ENCODE results near the gene PI4K2B. TPM values are rescaled to one million over a fixed set of nuclear protein-coding genes. Genes with fewer than 3 reads are reported as not detected.

Gene PI4K2B
- total and polyA plus RNA-seq, 2 of the 13 experiments (the other 11 are each of a cell fraction or from before 2014, with no cell fraction given): 6.9 to 25.8 TPM

GRCh38 chr4:25245181-25245580 lies 11.3 kb downstream of the PI4K2B start:
- FAIRE-seq: no peak
- H3K79me2 ChIP-seq (ENCODE audit: insufficient read depth, low read length): peaks cover 22% of the 10 kb centered on the region
- no peaks in the 10 kb centered on the region for H3K27me3 ChIP-seq (ENCODE audit: control insufficient read depth in 1 of 2, insufficient read depth in 2 of 2, low read length in 2 of 2)
- in situ Hi-C loops (cut with HindIII; ENCODE audit: extremely low pct_ligation_motif_present, low pct_unique_long_range_greater_than_20kb) (no loop called here), intact Hi-C loops (cut with micrococcal nuclease; ENCODE audit: unreplicated experiment) (no loop called here)
- no TSS peak for BruUV-seq (replicated peaks)
- no peak overlapping the region for H3K27ac ChIP-seq (ENCODE audit: extremely low read length, insufficient read depth, low read length)
- no peak for ATAC-seq
- ChIA-PET CTCF (ENCODE audit: low intra/inter-chr PET ratio, low total read pairs) (no interaction called here), POLR2A (no interaction called here)
- H3K4me1 ChIP-seq (ENCODE audit: insufficient read depth, low read length): no peaks in the 10 kb centered on the region
- no peak overlapping the region for H3K9ac ChIP-seq (ENCODE audit: insufficient read depth, low read depth, low read length)
- TF ChIP-seq, protein P1, sequence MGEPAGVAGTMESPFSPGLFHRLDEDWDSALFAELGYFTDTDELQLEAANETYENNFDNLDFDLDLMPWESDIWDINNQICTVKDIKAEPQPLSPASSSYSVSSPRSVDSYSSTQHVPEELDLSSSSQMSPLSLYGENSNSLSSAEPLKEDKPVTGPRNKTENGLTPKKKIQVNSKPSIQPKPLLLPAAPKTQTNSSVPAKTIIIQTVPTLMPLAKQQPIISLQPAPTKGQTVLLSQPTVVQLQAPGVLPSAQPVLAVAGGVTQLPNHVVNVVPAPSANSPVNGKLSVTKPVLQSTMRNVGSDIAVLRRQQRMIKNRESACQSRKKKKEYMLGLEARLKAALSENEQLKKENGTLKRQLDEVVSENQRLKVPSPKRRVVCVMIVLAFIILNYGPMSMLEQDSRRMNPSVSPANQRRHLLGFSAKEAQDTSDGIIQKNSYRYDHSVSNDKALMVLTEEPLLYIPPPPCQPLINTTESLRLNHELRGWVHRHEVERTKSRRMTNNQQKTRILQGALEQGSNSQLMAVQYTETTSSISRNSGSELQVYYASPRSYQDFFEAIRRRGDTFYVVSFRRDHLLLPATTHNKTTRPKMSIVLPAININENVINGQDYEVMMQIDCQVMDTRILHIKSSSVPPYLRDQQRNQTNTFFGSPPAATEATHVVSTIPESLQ (CRISPR knock-in tag; conservative IDR thresholded peaks at IDR 0.05): no peak
- TF ChIP-seq, protein P2, sequence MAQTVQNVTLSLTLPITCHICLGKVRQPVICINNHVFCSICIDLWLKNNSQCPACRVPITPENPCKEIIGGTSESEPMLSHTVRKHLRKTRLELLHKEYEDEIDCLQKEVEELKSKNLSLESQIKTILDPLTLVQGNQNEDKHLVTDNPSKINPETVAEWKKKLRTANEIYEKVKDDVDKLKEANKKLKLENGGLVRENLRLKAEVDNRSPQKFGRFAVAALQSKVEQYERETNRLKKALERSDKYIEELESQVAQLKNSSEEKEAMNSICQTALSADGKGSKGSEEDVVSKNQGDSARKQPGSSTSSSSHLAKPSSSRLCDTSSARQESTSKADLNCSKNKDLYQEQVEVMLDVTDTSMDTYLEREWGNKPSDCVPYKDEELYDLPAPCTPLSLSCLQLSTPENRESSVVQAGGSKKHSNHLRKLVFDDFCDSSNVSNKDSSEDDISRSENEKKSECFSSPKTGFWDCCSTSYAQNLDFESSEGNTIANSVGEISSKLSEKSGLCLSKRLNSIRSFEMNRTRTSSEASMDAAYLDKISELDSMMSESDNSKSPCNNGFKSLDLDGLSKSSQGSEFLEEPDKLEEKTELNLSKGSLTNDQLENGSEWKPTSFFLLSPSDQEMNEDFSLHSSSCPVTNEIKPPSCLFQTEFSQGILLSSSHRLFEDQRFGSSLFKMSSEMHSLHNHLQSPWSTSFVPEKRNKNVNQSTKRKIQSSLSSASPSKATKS (CRISPR knock-in tag; IDR thresholded peaks at IDR 0.05): no peak
- TF ChIP-seq CEBPG (CRISPR knock-in tag; IDR thresholded peaks at IDR 0.05) (no peak), NR2F2 (IDR thresholded peaks at IDR 0.05; ENCODE audit: borderline replicate concordance, low read depth) (no peak), ZNF550 (CRISPR knock-in tag; IDR thresholded peaks at IDR 0.05; ENCODE audit: borderline replicate concordance) (no peak), ZNF10 (CRISPR knock-in tag; IDR thresholded peaks at IDR 0.05; ENCODE audit: borderline replicate concordance, low read depth) (no peak), NCOR1 (IDR thresholded peaks at IDR 0.05; ENCODE audit: borderline replicate concordance, low read length) (no peak), HNF1A (IDR thresholded peaks at IDR 0.05; ENCODE audit: low read depth) (no peak), HNF1A (CRISPR knock-in tag; IDR thresholded peaks at IDR 0.05; ENCODE audit: borderline replicate concordance) (no peak), KLF6 (CRISPR knock-in tag; IDR thresholded peaks at IDR 0.05) (no peak), ISL2 (CRISPR knock-in tag; IDR thresholded peaks at IDR 0.05) (no peak), ARID2 (CRISPR knock-in tag; IDR thresholded peaks at IDR 0.05; ENCODE audit: borderline replicate concordance) (no peak)
- H3K4me2 ChIP-seq (ENCODE audit: low read depth, low read length): no peak overlapping the region
- H2AFZ ChIP-seq (ENCODE audit: low read length): no peak overlapping the region
- 97% methylated on average over 10 of the region's 10 CpGs for WGBS (ENCODE audit: low lambda C conversion rate)
- no peak for DNase-seq (ENCODE audit: low spot score)
- H4K20me1 ChIP-seq (ENCODE audit: insufficient read depth, low read length): no peaks in the 10 kb centered on the region
- H3K9me3 ChIP-seq (ENCODE audit: low read length): no peaks in the 10 kb centered on the region
- H3K36me3 ChIP-seq (replicated peaks in 1 of 2; ENCODE audit: control insufficient read depth in 1 of 2, insufficient read depth in 2 of 2, low read length in 2 of 2): no peaks in the 10 kb centered on the region
- H3K4me3 ChIP-seq (replicated peaks in 1 of 3; ENCODE audit: insufficient read depth in 1 of 3, low read depth in 2 of 3, low read length in 3 of 3): no peak overlapping the region

Measured in HepG2 (cell line).